Mammary microvascular endothelial cell (primary cell): ENCODE data around the gene OR2D2. TPM values are rescaled to one million over a fixed set of nuclear protein-coding genes. Genes with fewer than 3 reads are reported as not detected.

ENCODE experiments used
- total RNA-seq: library from RNA; depleted of rRNA; stranded (reverse); fragments of >200 nt; gene quantifications from 2 replicates; pipeline ENCODE4 v1.2.3, GENCODE V29; 2015

The OR2D2 gene, protein sequence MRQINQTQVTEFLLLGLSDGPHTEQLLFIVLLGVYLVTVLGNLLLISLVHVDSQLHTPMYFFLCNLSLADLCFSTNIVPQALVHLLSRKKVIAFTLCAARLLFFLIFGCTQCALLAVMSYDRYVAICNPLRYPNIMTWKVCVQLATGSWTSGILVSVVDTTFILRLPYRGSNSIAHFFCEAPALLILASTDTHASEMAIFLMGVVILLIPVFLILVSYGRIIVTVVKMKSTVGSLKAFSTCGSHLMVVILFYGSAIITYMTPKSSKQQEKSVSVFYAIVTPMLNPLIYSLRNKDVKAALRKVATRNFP
- total RNA-seq = not detected in 2 replicates

DNA sequence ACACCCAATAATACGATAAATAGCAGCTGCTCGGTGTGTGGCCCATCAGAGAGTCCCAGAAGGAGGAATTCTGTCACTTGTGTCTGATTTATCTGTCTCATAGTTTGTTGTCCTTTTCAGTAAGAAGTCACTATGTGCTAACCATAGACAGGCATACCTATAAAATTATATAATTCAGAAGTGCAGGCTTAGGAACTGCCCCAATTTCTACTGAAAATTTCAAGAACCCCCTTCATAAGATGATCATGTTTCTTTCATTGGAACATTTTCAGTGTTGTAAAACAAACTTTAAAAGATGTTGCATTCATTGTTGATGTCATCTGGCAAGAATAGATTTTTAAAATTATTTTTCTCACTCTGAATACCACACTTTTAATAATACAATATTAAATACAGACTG, at the start of gene OR2D2:
OR2D2 (minus strand) TSS at position 101 of the 400 bp plus-strand sequence; CDS start at position 101, 0 bp downstream.

DNA sequence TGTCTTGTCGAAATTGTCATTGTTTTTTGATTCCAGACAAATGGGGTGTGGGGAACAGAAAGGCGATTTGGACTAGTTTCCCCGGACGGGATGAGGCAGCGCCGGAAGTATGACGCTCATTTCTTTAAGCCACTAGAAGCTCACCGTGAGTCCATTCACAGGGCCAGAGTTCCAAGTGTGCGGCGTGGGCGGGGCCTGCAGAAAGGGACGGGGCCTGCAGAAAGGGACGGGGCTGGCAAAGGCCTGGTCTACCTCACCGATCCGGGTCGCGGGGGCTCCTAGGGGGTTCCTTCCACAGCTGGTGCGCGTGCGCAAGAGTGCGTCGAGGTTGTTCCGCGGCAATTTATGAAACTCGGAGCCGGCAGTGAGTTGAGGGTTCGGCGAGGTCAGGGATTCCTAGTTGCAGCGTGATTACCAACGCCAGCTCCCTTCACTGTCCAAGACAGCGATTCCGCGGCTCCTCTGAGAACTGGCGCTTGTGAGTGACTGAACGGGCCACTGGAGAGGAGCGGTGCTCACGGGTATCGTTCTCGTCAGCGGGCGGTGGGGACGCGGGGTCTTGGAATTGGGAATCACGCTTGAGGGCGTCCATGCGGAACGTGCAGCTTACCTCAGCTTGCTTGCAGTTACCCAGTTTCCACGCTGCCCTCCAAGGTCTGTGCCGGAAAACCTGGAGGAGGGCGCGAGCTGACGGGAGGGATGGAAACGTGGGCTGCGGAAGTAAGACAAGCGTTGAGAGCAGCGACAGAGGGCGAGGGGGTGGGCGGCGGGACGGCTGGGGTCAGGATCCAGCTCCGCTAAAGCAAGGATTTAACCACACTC, 34.1 kb upstream of the OR2D2 start, which contains the start of gene ZNF215:
ZNF215 (plus strand) TSS at position 219 of the 822 bp plus-strand sequence. CDS start 5,847 bp downstream, outside the sequence.

DNA sequence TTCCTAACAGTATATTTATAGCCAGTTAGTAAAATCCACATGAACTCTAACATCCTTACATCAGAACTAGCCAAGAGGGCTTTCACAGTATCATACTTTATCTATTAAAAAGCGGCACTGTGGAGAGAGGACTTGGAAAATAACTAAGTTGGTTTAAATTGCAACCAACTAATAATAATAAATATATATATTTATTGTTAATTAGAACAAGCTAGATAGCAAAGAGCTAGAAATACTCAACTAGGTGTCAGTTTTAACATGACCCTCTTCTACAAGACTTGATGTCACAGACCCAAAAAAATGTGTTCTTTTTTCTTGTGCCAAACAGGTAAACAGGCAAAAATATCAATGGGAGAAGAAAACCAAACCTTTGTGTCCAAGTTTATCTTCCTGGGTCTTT, 28.4 kb upstream of the OR2D2 start, which contains the start of gene OR2D3:
OR2D3 (plus strand) TSS at position 301 of the 400 bp plus-strand sequence; CDS start at position 301, 0 bp downstream.

DNA sequence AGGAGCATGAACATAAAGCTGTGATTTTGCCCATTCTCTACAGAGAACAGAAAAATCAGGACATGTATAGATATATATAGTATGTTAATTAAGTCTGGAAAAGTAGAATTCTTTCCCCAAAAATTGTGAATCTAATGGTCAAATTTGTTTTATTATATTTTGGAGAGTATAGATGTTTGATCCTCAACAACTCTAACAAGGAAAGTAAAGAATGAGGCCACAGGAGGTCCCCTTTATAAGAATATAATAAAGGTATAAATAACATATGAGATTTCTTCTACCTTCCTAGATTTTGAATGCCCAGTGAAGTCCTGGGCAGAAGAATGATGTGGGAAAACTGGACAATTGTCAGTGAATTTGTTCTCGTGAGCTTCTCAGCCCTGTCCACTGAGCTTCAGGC, 16.0 kb downstream of the OR2D2 start, which contains the start of gene OR10A4:
OR10A4 (plus strand) TSS at position 301 of the 400 bp plus-strand sequence; CDS start at position 324, 23 bp downstream.

DNA sequence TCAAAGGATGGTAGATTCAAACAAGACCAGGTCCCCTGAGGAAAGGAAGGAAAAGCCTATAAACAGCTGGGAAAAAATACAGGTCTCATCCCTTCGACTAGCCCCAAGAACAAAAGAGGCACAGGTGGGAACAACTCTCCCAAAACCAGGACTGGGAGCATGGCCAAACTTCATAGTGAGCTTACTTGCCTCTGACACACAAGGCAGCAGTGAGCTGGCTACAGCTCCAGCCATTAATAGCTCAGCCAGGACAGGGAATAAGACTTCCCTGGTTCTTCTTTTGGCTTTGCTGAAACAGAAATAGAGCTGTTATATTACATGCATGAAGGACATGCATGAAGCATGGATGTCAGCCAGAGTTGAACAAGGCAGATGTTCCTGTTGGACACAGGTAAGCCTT, 29.3 kb downstream of the OR2D2 start, which contains the start of gene OR10A2:
OR10A2 (plus strand) TSS at position 97 of the 400 bp plus-strand sequence. CDS start 6,698 bp downstream, outside the sequence.

DNA sequence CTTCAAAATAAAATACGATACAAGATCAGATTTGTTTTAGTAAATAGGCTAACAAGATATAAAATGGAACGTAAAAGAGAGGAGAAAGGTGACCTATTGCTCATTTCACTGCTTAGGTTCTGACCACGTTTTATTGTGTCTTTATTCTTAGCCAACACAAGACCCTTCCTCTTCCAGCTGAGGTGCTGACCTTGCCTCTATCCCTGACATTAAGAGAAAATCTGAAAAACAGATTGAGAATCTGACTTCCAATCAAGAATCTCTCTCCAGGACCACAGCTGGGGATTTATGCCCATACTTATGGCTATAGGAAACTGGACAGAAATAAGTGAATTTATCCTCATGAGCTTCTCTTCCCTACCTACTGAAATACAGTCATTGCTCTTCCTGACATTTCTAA, 46.9 kb downstream of the OR2D2 start, which contains the start of gene OR10A5:
OR10A5 (plus strand) TSS at position 301 of the 400 bp plus-strand sequence; CDS start at position 301, 0 bp downstream.

Other genes with a start within 250 kb of the OR2D2 start
- 22.5 and 23.9 TPM in 2 replicates for gene DCHS1, start 236.7 kb downstream of the OR2D2 start, total RNA-seq
- gene MRPL17, start 209.2 kb downstream of the OR2D2 start, total RNA-seq = 99.3 and 103 TPM in 2 replicates
- gene OR2AG2, start 120.5 kb downstream of the OR2D2 start, total RNA-seq = not detected in 2 replicates
- gene OR2AG1, start 109.5 kb downstream of the OR2D2 start, total RNA-seq = not detected in 2 replicates
- 0.07 TPM in 1 of 2 replicates, not detected in the other for gene OR6A2, start 92.8 kb downstream of the OR2D2 start, total RNA-seq
- gene OR10A5, start 46.8 kb downstream of the OR2D2 start, total RNA-seq = not detected in 2 replicates
- gene OR10A2, start 29.4 kb downstream of the OR2D2 start, total RNA-seq = not detected in 2 replicates
- not detected in 2 replicates for gene OR10A4, start 15.9 kb downstream of the OR2D2 start, total RNA-seq
- not detected in 2 replicates for gene OR2D3, start 28.5 kb upstream of the OR2D2 start, total RNA-seq
- 1.4 and 1.7 TPM in 2 replicates for gene ZNF215, start 33.9 kb upstream of the OR2D2 start, total RNA-seq
- gene ZNF214, start 127.8 kb upstream of the OR2D2 start, total RNA-seq = 0.44 TPM in 1 of 2 replicates, not detected in the other
- not detected in 2 replicates for gene NLRP14, start 128.0 kb upstream of the OR2D2 start, total RNA-seq
- not detected in 2 replicates for gene RBMXL2, start 196.5 kb upstream of the OR2D2 start, total RNA-seq